Measurements from ENCODE around the gene ACSL4. TPM values are rescaled to one million over a fixed set of nuclear protein-coding genes. Genes with fewer than 3 reads are reported as not detected.

Gene ACSL4
- polyA plus RNA-seq, 3 donors, result 56.4 to 73.2 (median 67.2) TPM

GRCh38 chrX:109622270-109622669 lies 110.8 kb downstream of the ACSL4 start:
- no peak for DNase-seq (ENCODE audit: low read depth in 3 of 3, low spot score in 2 of 3)

- DNase-seq (ENCODE audit: low read depth in 3 of 3, low spot score in 2 of 3), result no peak
Measured at GRCh38 chrX:109619771-109620170, 113.3 kb downstream of the ACSL4 start.

- no peak for DNase-seq (ENCODE audit: low read depth in 3 of 3, low spot score in 2 of 3)
Measured at GRCh38 chrX:109614951-109615350, 118.1 kb downstream of the ACSL4 start.

- no peak for DNase-seq (ENCODE audit: low read depth in 3 of 3, low spot score in 2 of 3)
Measured at GRCh38 chrX:109601486-109601885, 131.6 kb downstream of the ACSL4 start.

- no peak for DNase-seq (ENCODE audit: low read depth in 3 of 3, low spot score in 2 of 3)
Measured at GRCh38 chrX:109600237-109600651, 132.8 kb downstream of the ACSL4 start.

GRCh38 chrX:109596015-109596414 lies 137.0 kb downstream of the ACSL4 start:
- no peak for DNase-seq (ENCODE audit: low read depth in 3 of 3, low spot score in 2 of 3)

Other genes with a start within 250 kb of the ACSL4 start
- gene NXT2, start 196.4 kb downstream of the ACSL4 start, polyA plus RNA-seq (ENCODE audit: insufficient read length in 3 of 3), result 10 to 100 TPM; 18.3 to 21.4 (median 20.8) TPM
- gene KCNE5, start 108.1 kb downstream of the ACSL4 start, polyA plus RNA-seq (ENCODE audit: insufficient read length in 3 of 3), result 1 to 10 TPM; 4.9 to 5.2 (median 5.0) TPM

All from right renal cortex interstitium (tissue), 3 donors.